ENCODE measurements around the gene NTNG1. TPM values are rescaled to one million over a fixed set of nuclear protein-coding genes. Genes with fewer than 3 reads are reported as not detected.

NTNG1 gene
- total RNA-seq, 4 donors from 2014 or later: 4.2 to 11.1 (median 5.6) TPM

- Histone ChIP-seq H3K4me3 (no peak overlapping the region), H3K4me1 (no peaks in the 10 kb centered on the region), H3K27ac (no peak overlapping the region), H3K27me3 (no peaks in the 10 kb centered on the region), H3K36me3 (no peaks in the 10 kb centered on the region), H3K9me3 (no peaks in the 10 kb centered on the region)
- no peak for DNase-seq (ENCODE audit: low spot score in 2 of 2)
- 40% methylated on average over 3 of the region's 3 CpGs for WGBS
- no peak for TF ChIP-seq POLR2AphosphoS5 (IDR thresholded peaks at IDR 0.05)
- no peak for TF ChIP-seq POLR2A (IDR thresholded peaks at IDR 0.05)
- TF ChIP-seq EP300 (IDR thresholded peaks at IDR 0.05): no peak
- no peak for TF ChIP-seq CTCF (IDR thresholded peaks at IDR 0.05)
Measured at GRCh38 chr1:107323784-107324183, 182.9 kb downstream of the NTNG1 start.

GRCh38 chr1:107326824-107327445 is 186.1 kb downstream of the NTNG1 start:
- H3K9me3 ChIP-seq: no peaks in the 10 kb centered on the region
- no peaks in the 10 kb centered on the region for H3K36me3 ChIP-seq
- no peak overlapping the region for H3K4me3 ChIP-seq
- 59% methylated on average over 2 of the region's 2 CpGs for WGBS
- DNase-seq (ENCODE audit: low spot score in 2 of 2): no peak
- H3K27me3 ChIP-seq: no peaks in the 10 kb centered on the region
- H3K27ac ChIP-seq: no peak overlapping the region
- TF ChIP-seq POLR2AphosphoS5 (IDR thresholded peaks at IDR 0.05) (no peak), POLR2A (IDR thresholded peaks at IDR 0.05) (no peak), EP300 (IDR thresholded peaks at IDR 0.05) (no peak), CTCF (IDR thresholded peaks at IDR 0.05) (no peak)
- no peaks in the 10 kb centered on the region for H3K4me1 ChIP-seq

- H3K36me3 ChIP-seq: no peaks in the 10 kb centered on the region
- WGBS: 59% methylated on average over 1 of the region's 1 CpG
- H3K4me1 ChIP-seq: no peaks in the 10 kb centered on the region
- H3K9me3 ChIP-seq: no peaks in the 10 kb centered on the region
- H3K27ac ChIP-seq: no peak overlapping the region
- TF ChIP-seq POLR2AphosphoS5 (IDR thresholded peaks at IDR 0.05) (no peak), POLR2A (IDR thresholded peaks at IDR 0.05) (no peak), CTCF (IDR thresholded peaks at IDR 0.05) (no peak), EP300 (IDR thresholded peaks at IDR 0.05) (no peak)
- H3K27me3 ChIP-seq: no peaks in the 10 kb centered on the region
- no peak for DNase-seq (ENCODE audit: low spot score in 2 of 2)
- no peak overlapping the region for H3K4me3 ChIP-seq
Measured at GRCh38 chr1:107327446-107327845, 186.6 kb downstream of the NTNG1 start.

GRCh38 chr1:107328087-107328486 is 187.2 kb downstream of the NTNG1 start:
- no peak for DNase-seq (ENCODE audit: low spot score in 2 of 2)
- WGBS: 95% methylated on average over 5 of the region's 5 CpGs
- H3K27me3 ChIP-seq: no peaks in the 10 kb centered on the region
- no peak overlapping the region for H3K27ac ChIP-seq
- TF ChIP-seq EP300 (IDR thresholded peaks at IDR 0.05) (no peak), CTCF (IDR thresholded peaks at IDR 0.05) (no peak), POLR2A (IDR thresholded peaks at IDR 0.05) (no peak), POLR2AphosphoS5 (IDR thresholded peaks at IDR 0.05) (no peak)
- no peaks in the 10 kb centered on the region for H3K4me1 ChIP-seq
- no peak overlapping the region for H3K4me3 ChIP-seq
- H3K36me3 ChIP-seq: no peaks in the 10 kb centered on the region
- H3K9me3 ChIP-seq: no peaks in the 10 kb centered on the region

- Histone ChIP-seq H3K27ac (no peak overlapping the region), H3K36me3 (no peaks in the 10 kb centered on the region), H3K4me3 (no peak overlapping the region), H3K27me3 (no peaks in the 10 kb centered on the region), H3K9me3 (no peaks in the 10 kb centered on the region), H3K4me1 (no peaks in the 10 kb centered on the region)
- WGBS: 85% methylated on average over 3 of the region's 3 CpGs
- no peak for TF ChIP-seq CTCF (IDR thresholded peaks at IDR 0.05)
- no peak for TF ChIP-seq EP300 (IDR thresholded peaks at IDR 0.05)
- no peak for TF ChIP-seq POLR2AphosphoS5 (IDR thresholded peaks at IDR 0.05)
- TF ChIP-seq POLR2A (IDR thresholded peaks at IDR 0.05): no peak
- DNase-seq (ENCODE audit: low spot score in 2 of 2): no peak
Measured at GRCh38 chr1:107339775-107340174, 198.9 kb downstream of the NTNG1 start.

Data from suprapubic skin (tissue), 4 donors.